Caco-2 (cell line): ENCODE results near the gene IRS2. TPM values are rescaled to one million over a fixed set of nuclear protein-coding genes. Genes with fewer than 3 reads are reported as not detected.

Experiments
- BruUV-seq: library from RNA; stranded (reverse); fragments of 400-500 nt; replicated peaks from 2 replicates; lab custom pipeline; 2021; lab: Mats Ljungman, UMichigan
- CTCF ChIA-PET: fragments of 300-600 bp; sonication (Branson Sonifier 250); formaldehyde crosslinking; loops from one replicate; lab custom pipeline; 2022; ENCODE audit warnings: antibody characterized with exemption; lab: Charles Lee
- POLR2A ChIA-PET: fragments of 300-600 bp; sonication (Branson Sonifier 250); formaldehyde crosslinking; loops from one replicate; lab custom pipeline; 2022; ENCODE audit warnings: antibody characterized with exemption; lab: Charles Lee
- DNase-seq, 2 experiments: peaks; one replicate each; pipeline versions ENCODE4 v3.0.0 to v3.0.0-alpha.2; 2020 to 2022
- H3K27me3 ChIP-seq: replicated peaks from 2 replicates; pipeline ENCODE4 v1.6.0; 2011; ENCODE audit warnings: low read length; ENCODE audit not compliant: control insufficient read depth, insufficient read depth
- H3K36me3 ChIP-seq: 2 replicates; pipeline ENCODE4 v1.5.1; 2011; ENCODE audit warnings: low read length; ENCODE audit not compliant: control insufficient read depth, insufficient read depth
- H3K4me1 ChIP-seq: fragments of 250-450 bp; sonication (Bioruptor Pico); 2 replicates; pipeline ENCODE4 v1.5.1; 2020; ENCODE audit warnings: mild to moderate bottlenecking
- H3K4me3 ChIP-seq: 2 replicates; pipeline ENCODE4 v1.5.1; 2011; ENCODE audit warnings: low read depth, mild to moderate bottlenecking, control low read depth, low read length
- H3K9me3 ChIP-seq: fragments of 250-450 bp; sonication (Bioruptor Pico); 2 replicates; pipeline ENCODE4 v1.5.1; 2020; ENCODE audit warnings: mild to moderate bottlenecking, moderate library complexity
- H3K27ac Mint-ChIP-seq: one replicate; pipeline ENCODE4 v1.8.0; 2022; ENCODE audit warnings: mixed read lengths; ENCODE audit not compliant: unreplicated experiment
- H3K27me3 Mint-ChIP-seq: one replicate; pipeline ENCODE4 v1.8.0; 2022; ENCODE audit warnings: mixed read lengths; ENCODE audit not compliant: insufficient read depth, unreplicated experiment
- H3K36me3 Mint-ChIP-seq: one replicate; pipeline ENCODE4 v1.8.0; 2022; ENCODE audit warnings: mild to moderate bottlenecking, mixed read lengths; ENCODE audit not compliant: insufficient read depth, unreplicated experiment
- H3K4me1 Mint-ChIP-seq: one replicate; pipeline ENCODE4 v1.8.0; 2022; ENCODE audit warnings: low read depth, mixed read lengths; ENCODE audit not compliant: unreplicated experiment
- H3K4me3 Mint-ChIP-seq: one replicate; pipeline ENCODE4 v1.8.0; 2022; ENCODE audit warnings: mild to moderate bottlenecking, moderate library complexity, mixed read lengths; ENCODE audit not compliant: unreplicated experiment
- H3K9me3 Mint-ChIP-seq: one replicate; pipeline ENCODE4 v1.8.0; 2022; ENCODE audit warnings: mixed read lengths; ENCODE audit not compliant: unreplicated experiment
- CTCF ChIP-seq, 2 experiments: fragments of 200-600 bp in 1 of 2; IDR thresholded peaks; 1 replicate in 1 of 2; 2 replicates in 1 of 2; pipeline versions ENCODE4 v1.5.1 to v1.8.0; 2011 to 2022; ENCODE audit warnings: antibody characterized with exemption in 1 of 2, control low read depth in 1 of 2, inconsistent platforms in 1 of 2, low read depth in 1 of 2, low read length in 1 of 2, mild to moderate bottlenecking in 1 of 2, moderate library complexity in 1 of 2; ENCODE audit not compliant: insufficient read depth in 1 of 2, severe bottlenecking in 1 of 2, unreplicated experiment in 1 of 2
- intact Hi-C: fragments of 100-400 bp; cut with micrococcal nuclease; formaldehyde crosslinking; loops from one replicate; pipeline ENCODE4 v1.10.0; 2022; ENCODE audit not compliant: unreplicated experiment
- total RNA-seq: library from RNA; stranded (reverse); gene quantifications from 2 replicates; pipeline ENCODE4 v1.2.3, GENCODE V29; 2022

IRS2 gene
- total RNA-seq, 1 experiment from 2014 or later: 5.5 TPM

DNA sequence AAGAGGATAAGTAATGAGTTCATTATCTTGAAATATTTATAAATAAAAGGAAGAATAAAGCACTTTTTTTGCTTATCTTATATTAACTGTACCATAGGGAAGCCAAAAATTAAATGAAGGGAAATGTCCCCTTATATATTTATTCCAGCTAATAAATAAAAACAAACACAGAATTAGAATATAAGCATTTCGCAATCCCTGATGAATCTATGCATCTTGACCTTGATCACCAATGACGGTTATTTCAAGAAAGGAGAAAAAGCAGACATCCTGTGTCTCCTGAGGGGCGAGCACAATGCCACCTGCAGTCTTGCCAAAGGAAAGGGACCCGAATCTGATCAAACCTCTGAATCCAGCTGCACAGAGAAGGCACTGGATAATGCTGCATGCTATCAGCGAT is 29.3 kb upstream of the IRS2 start:
- POLR2A ChIA-PET: no interaction called here
- H3K36me3 Mint-ChIP-seq: no peaks in the 10 kb centered on the region
- Histone ChIP-seq H3K4me3 (no peak overlapping the region), H3K36me3 (no peaks in the 10 kb centered on the region), H3K4me1 (no peaks in the 10 kb centered on the region), H3K9me3 (no peaks in the 10 kb centered on the region), H3K27me3 (peaks cover 1% of the 10 kb centered on the region; the same call in 1 of the 2 replicates)
- intact Hi-C loops: no loop called here
- no TSS peak for BruUV-seq
- CTCF ChIA-PET: no interaction called here
- no peaks in the 10 kb centered on the region for H3K4me1 Mint-ChIP-seq
- H3K27me3 Mint-ChIP-seq: peaks cover 4% of the 10 kb centered on the region
- no peak for TF ChIP-seq CTCF (IDR thresholded peaks at IDR 0.05; ENCODE audit: insufficient read depth in 1 of 2, low read depth in 1 of 2, low read length in 1 of 2, severe bottlenecking in 1 of 2, unreplicated experiment in 1 of 2)
- H3K4me3 Mint-ChIP-seq: no peak overlapping the region
- no peaks in the 10 kb centered on the region for H3K9me3 Mint-ChIP-seq
- no peak for DNase-seq
- no peak overlapping the region for H3K27ac Mint-ChIP-seq

- H3K27me3 ChIP-seq: peaks cover 1% of the 10 kb centered on the region; the same call in 1 of the 2 replicates
- no peak overlapping the region for H3K27ac Mint-ChIP-seq
- no peak overlapping the region for H3K4me3 ChIP-seq
- no peak for TF ChIP-seq CTCF (IDR thresholded peaks at IDR 0.05; ENCODE audit: insufficient read depth in 1 of 2, low read depth in 1 of 2, low read length in 1 of 2, severe bottlenecking in 1 of 2, unreplicated experiment in 1 of 2)
- no peak for DNase-seq
- H3K36me3 ChIP-seq: no peaks in the 10 kb centered on the region
- no TSS peak for BruUV-seq
- ChIA-PET POLR2A (no interaction called here), CTCF (interaction anchor here (0.7 kb wide), 1 partner anchor 58 kb away, joined by 3 read pairs; no protein-coding TSS in a partner anchor)
- no peaks in the 10 kb centered on the region for H3K9me3 ChIP-seq
- H3K9me3 Mint-ChIP-seq: no peaks in the 10 kb centered on the region
- no peaks in the 10 kb centered on the region for H3K36me3 Mint-ChIP-seq
- H3K4me1 Mint-ChIP-seq: no peaks in the 10 kb centered on the region
- intact Hi-C loops: no loop called here
- no peak overlapping the region for H3K4me3 Mint-ChIP-seq
- no peaks in the 10 kb centered on the region for H3K4me1 ChIP-seq
- H3K27me3 Mint-ChIP-seq: peaks cover 4% of the 10 kb centered on the region
These were observed 27.3 kb upstream of the IRS2 start for GRCh38 chr13:109813663-109814062.

- POLR2A ChIA-PET: no interaction called here
- CTCF ChIA-PET: no interaction called here
- Mint-ChIP-seq H3K4me3 (no peak overlapping the region), H3K4me1 (no peaks in the 10 kb centered on the region), H3K36me3 (no peaks in the 10 kb centered on the region), H3K27ac (no peak overlapping the region), H3K27me3 (peaks cover 4% of the 10 kb centered on the region), H3K9me3 (no peaks in the 10 kb centered on the region)
- TF ChIP-seq CTCF (IDR thresholded peaks at IDR 0.05; ENCODE audit: insufficient read depth in 1 of 2, low read depth in 1 of 2, low read length in 1 of 2, severe bottlenecking in 1 of 2, unreplicated experiment in 1 of 2): no peak
- no peak for DNase-seq
- Histone ChIP-seq H3K9me3 (no peaks in the 10 kb centered on the region), H3K27me3 (peaks cover 1% of the 10 kb centered on the region; the same call in 1 of the 2 replicates), H3K4me3 (no peak overlapping the region), H3K36me3 (no peaks in the 10 kb centered on the region), H3K4me1 (no peaks in the 10 kb centered on the region)
- intact Hi-C loops: no loop called here
- BruUV-seq: no TSS peak
These were observed 26.0 kb upstream of the IRS2 start for GRCh38 chr13:109812382-109812781.
